Stimulated activated naive CD8-positive, alpha-beta T cell treated with anti-CD3 and anti-CD28 coated beads, Interleukin-15, Interleukin-2, amounts not matched to agents 100 U/mL and 50 U/mL, for 24 hours (primary cell): ENCODE data around the gene ERC2.

Source experiments
- ATAC-seq: fragments of 150-1000 bp; cut with Tn5 transposase; one replicate; pipeline ENCODE4 v1.10.0; 2021
- DNase-seq: peaks from one replicate; pipeline ENCODE4 v3.0.0; 2021

Gene ERC2

GRCh38 chr3:55471522-55472280 lies 996.6 kb downstream of the ERC2 start:
- ATAC-seq: no peak
- DNase-seq: no peak

GRCh38 chr3:55471084-55471483 lies 997.2 kb downstream of the ERC2 start:
- no peak for ATAC-seq

GRCh38 chr3:55469957-55470526 lies 998.2 kb downstream of the ERC2 start:
- no peak for DNase-seq
- ATAC-seq: no peak

More at GRCh38 chr3:55471084-55471483, 997.2 kb downstream of the ERC2 start:
- DNase-seq: no peak

- ATAC-seq (no peak), DNase-seq (no peak)
Observed at GRCh38 chr3:55468251-55468650, 1000.0 kb downstream of the ERC2 start.

GRCh38 chr3:55467099-55467498 lies 1001.2 kb downstream of the ERC2 start:
- DNase-seq: no peak
- ATAC-seq: no peak

GRCh38 chr3:55466526-55466925 lies 1001.7 kb downstream of the ERC2 start:
- DNase-seq (no peak), ATAC-seq (no peak)

- DNase-seq: no peak
- ATAC-seq: no peak
Observed at GRCh38 chr3:55461896-55462295, 1006.4 kb downstream of the ERC2 start.

GRCh38 chr3:55459838-55460237 lies 1008.4 kb downstream of the ERC2 start:
- DNase-seq (no peak), ATAC-seq (no peak)
